Stimulated activated CD8-positive, alpha-beta memory T cell treated with anti-CD3 and anti-CD28 coated beads, Interleukin-15, amount 100 ng/mL, for 4 hours (primary cell): Measurements from ENCODE around the gene PANX2.

Experiments used
- DNase-seq, 2 donors: peaks; one replicate each; pipeline ENCODE4 v3.0.0-alpha.2; 2020; ENCODE audit warnings: low read depth in 2 of 2

PANX2 gene

GRCh38 chr22:50171319-50171964 lies 911 bp downstream of the PANX2 start:
- no peak for DNase-seq

GRCh38 chr22:50171965-50172421 lies 1.5 kb downstream of the PANX2 start:
- no peak for DNase-seq

GRCh38 chr22:50173311-50173982 lies 2.9 kb downstream of the PANX2 start:
- DNase-seq: no peak

GRCh38 chr22:50173983-50174355 lies 3.4 kb downstream of the PANX2 start:
- DNase-seq: no peak

GRCh38 chr22:50174382-50175190 lies 4.1 kb downstream of the PANX2 start:
- no peak for DNase-seq

- DNase-seq: no peak
These were observed 4.6 kb downstream of the PANX2 start for GRCh38 chr22:50175191-50175461.

DNA sequence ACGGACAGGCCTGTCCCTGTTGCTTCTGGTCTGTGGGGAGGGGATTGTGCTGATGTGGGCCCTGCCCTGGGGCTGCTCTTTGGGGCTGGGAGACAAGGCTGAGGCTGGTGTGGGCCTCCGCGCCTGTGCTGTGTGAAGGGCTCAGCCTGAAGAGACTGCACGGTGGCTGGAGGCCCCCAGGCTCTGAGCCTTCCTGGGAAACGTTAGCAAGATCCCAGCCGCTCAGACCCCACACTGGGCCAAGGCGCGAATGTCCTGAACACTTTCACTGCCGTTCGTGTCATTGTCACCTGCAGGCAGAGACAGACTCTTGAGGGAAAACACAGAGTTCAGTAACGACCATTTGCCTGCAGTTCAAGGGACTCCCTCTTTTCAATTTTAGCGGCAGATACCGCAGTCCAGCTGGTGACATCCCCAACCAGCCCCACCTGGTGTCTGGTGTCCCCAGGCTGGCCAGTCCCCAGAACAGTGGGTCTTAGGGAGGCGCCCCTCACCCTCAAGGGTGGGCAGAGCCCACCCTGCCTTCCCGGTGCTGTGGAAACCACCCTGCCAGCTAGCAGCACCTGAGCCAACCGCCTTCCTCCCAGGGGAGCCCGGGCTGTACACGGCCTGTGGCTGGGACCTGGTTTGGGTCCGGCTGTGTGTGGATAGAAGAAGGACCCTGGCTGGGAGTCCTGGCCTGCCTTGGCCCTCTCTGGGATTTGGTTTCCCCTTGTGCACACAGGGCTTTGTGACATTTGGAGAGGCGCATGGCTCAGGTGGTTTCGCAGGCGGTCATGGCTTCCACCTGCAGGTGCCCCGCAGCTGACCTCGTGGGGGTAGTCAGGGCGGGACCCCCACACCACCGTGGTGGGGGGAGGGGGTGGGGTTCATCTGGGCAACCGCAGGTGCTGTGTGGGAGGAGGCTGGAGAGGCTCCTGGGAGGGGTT lies 5.7 kb downstream of the PANX2 start:
- no peak for DNase-seq

- DNase-seq: no peak
These were observed 6.5 kb downstream of the PANX2 start for GRCh38 chr22:50176850-50177536.

- no peak for DNase-seq
These were observed 7.3 kb downstream of the PANX2 start for GRCh38 chr22:50177537-50178470.

DNA sequence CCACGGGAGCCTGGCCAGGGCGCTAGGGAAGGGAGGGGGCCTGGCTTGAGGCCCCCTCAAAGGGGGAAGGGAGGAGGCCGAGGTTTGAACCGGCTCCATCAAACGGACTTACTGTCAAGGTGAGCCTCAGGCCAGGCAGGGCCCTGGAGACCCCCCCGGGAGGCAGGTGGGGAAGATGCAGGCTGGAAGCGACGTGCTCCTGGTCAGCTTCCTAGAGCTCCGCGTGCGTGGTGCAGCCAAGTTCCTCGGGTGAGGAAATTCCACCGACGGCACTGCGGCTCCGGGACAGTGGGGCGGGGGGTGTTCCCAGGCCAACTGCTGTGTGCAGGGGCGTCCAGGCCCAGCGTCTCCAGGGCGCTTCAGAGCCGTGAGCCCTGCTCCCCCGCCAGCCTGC lies 7.9 kb downstream of the PANX2 start:
- DNase-seq: no peak

- no peak for DNase-seq
These were observed 8.6 kb downstream of the PANX2 start for GRCh38 chr22:50178871-50179869.

DNA sequence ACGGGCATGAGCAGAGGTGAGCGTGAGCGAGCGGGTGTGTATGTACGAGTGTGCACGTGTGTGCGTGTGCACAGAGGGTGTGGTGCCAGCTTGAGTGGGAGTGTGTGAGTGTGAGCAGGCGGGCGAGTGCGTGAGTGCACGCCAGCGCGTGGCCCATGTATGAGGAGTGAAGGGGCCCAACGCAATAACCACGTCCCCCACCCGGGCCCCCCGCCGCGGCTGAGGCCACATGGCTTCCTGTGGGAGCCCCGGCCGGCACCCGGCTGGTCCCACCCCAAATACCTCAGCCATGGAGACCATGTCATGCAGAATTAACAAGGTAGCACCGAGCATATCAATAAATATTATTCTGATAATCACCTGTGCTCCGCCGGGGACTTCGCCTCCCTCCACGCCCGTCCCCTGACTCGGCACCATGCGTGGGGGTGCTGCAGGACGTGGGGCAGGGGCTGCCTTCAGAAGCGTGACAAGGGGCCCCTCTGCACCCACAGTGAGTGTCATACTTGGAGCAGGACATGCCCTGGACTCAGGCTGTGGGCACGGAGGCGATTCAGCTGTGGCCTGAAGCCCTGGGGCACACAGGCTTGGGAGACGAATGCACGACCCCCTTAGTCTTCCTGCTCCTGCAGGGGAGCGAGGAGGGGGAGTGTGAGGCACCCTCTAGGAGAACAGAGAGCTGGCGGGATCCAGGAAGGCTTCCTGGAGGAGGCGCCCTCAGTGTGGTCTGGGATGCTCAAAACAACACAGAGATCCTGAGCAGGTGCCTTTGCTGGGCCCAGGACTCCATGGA lies 9.6 kb downstream of the PANX2 start:
- no peak for DNase-seq

DNA sequence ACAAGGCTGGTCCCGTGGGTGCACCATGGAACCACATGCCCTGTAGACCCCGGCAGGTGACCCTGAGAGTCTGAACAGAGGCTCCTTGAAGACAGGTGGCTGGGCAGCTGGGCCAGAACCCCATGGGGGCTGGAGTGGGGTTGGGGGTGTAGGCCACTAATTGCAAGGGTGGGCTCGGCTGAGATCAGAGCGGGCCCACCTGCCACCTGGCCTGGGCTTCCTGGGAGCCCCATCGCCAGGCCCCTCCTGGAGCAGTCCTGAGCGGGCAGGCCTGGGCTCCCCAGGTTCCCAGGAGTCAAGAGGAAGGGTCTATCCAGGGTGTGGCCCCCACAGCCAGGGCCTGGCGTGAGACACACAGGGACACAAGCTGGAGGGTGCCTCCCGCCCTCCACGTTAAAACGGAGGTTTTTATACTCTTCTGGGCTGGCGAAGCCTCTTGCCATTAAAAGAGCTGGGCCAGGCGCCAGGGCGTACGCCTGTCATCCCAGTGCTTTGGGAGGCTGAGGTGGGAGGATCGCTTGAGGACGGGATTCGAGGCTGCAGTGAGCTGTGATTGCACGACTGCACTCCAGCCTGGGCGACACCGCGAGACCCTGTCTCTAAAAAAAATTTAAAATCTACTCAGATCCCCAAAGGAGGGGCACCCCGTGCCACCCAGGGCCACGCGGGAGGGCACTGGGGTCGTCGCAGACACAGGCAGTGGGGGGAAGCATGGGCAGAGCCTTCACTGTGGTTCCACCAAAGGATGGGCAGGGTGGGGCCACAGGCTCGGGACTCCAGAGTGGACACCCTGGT lies 10.4 kb downstream of the PANX2 start:
- no peak for DNase-seq

GRCh38 chr22:50182176-50183081 lies 11.9 kb downstream of the PANX2 start:
- no peak for DNase-seq

- no peak for DNase-seq
These were observed 12.8 kb downstream of the PANX2 start for GRCh38 chr22:50183141-50183971.
